Nephron (organoid): ENCODE data around the gene CD34.

Experiments
- H3K27ac Mint-ChIP-seq, 3 experiments: 2 replicates each; pipeline ENCODE4 v1.8.0; 2020; ENCODE audit warnings: mixed read lengths in 3 of 3, mild to moderate bottlenecking in 2 of 3, moderate library complexity in 1 of 3
- H3K27me3 Mint-ChIP-seq: 2 replicates; pipeline ENCODE4 v1.8.0; 2021; ENCODE audit warnings: low read depth, mild to moderate bottlenecking, moderate library complexity, mixed read lengths
- H3K36me3 Mint-ChIP-seq: 2 replicates; pipeline ENCODE4 v1.8.0; 2020; ENCODE audit warnings: low read depth, mixed read lengths
- H3K4me1 Mint-ChIP-seq: 2 replicates; pipeline ENCODE4 v1.8.0; 2020; ENCODE audit warnings: mixed read lengths
- H3K4me3 Mint-ChIP-seq, 3 experiments: 2 replicates each; pipeline ENCODE4 v1.8.0; 2020; ENCODE audit warnings: mild to moderate bottlenecking in 3 of 3, mixed read lengths in 3 of 3, moderate library complexity in 2 of 3
- H3K9me3 Mint-ChIP-seq: 2 replicates; pipeline ENCODE4 v1.8.0; 2020; ENCODE audit warnings: mixed read lengths
- CTCF ChIP-seq, 3 experiments: fragments of 200-600 bp; sonication (generic); IDR thresholded peaks; one replicate each; pipeline ENCODE4 v1.5.0; 2021; ENCODE audit warnings: antibody characterized with exemption in 3 of 3; ENCODE audit not compliant: unreplicated experiment in 3 of 3

CD34 gene

GRCh38 chr1:207925210-207925609, 14.3 kb upstream of the CD34 start:
- H3K4me1 Mint-ChIP-seq: peaks cover 41% of the 10 kb centered on the region
- no peak overlapping the region for H3K4me3 Mint-ChIP-seq
- peaks cover 4% of the 10 kb centered on the region for H3K9me3 Mint-ChIP-seq
- peak overlapping the region; percentile 15 to 61 (median 26) for H3K27ac Mint-ChIP-seq
- H3K36me3 Mint-ChIP-seq: no peaks in the 10 kb centered on the region
- TF ChIP-seq CTCF (IDR thresholded peaks at IDR 0.05; ENCODE audit: unreplicated experiment in 3 of 3): no peak
- no peaks in the 10 kb centered on the region for H3K27me3 Mint-ChIP-seq

GRCh38 chr1:207923561-207923960, 12.6 kb upstream of the CD34 start:
- no peak overlapping the region for H3K4me3 Mint-ChIP-seq
- no peaks in the 10 kb centered on the region for H3K9me3 Mint-ChIP-seq
- H3K27me3 Mint-ChIP-seq: peaks cover 5% of the 10 kb centered on the region
- TF ChIP-seq CTCF (IDR thresholded peaks at IDR 0.05; ENCODE audit: unreplicated experiment in 3 of 3): no peak
- H3K36me3 Mint-ChIP-seq: no peaks in the 10 kb centered on the region
- H3K27ac Mint-ChIP-seq: peak overlapping the region in 2 of 3 experiments; percentile 42 to 61
- H3K4me1 Mint-ChIP-seq: peaks cover 53% of the 10 kb centered on the region

GRCh38 chr1:207923121-207923520, 12.2 kb upstream of the CD34 start:
- Mint-ChIP-seq H3K36me3 (no peaks in the 10 kb centered on the region), H3K4me3 (no peak overlapping the region), H3K27me3 (peaks cover 5% of the 10 kb centered on the region), H3K27ac (peak overlapping the region in 2 of 3 experiments; percentile 42 to 61), H3K4me1 (peaks cover 57% of the 10 kb centered on the region), H3K9me3 (no peaks in the 10 kb centered on the region)
- no peak for TF ChIP-seq CTCF (IDR thresholded peaks at IDR 0.05; ENCODE audit: unreplicated experiment in 3 of 3)

GRCh38 chr1:207922554-207922953, 11.6 kb upstream of the CD34 start:
- H3K4me1 Mint-ChIP-seq: peaks cover 63% of the 10 kb centered on the region
- H3K36me3 Mint-ChIP-seq: no peaks in the 10 kb centered on the region
- H3K27ac Mint-ChIP-seq: peak overlapping the region; percentile 42 to 61 (median 53)
- H3K9me3 Mint-ChIP-seq: no peaks in the 10 kb centered on the region
- peaks cover 5% of the 10 kb centered on the region for H3K27me3 Mint-ChIP-seq
- no peak for TF ChIP-seq CTCF (IDR thresholded peaks at IDR 0.05; ENCODE audit: unreplicated experiment in 3 of 3)
- no peak overlapping the region for H3K4me3 Mint-ChIP-seq

- Mint-ChIP-seq H3K36me3 (no peaks in the 10 kb centered on the region), H3K27me3 (peaks cover 5% of the 10 kb centered on the region), H3K4me3 (no peak overlapping the region), H3K4me1 (peaks cover 66% of the 10 kb centered on the region), H3K9me3 (no peaks in the 10 kb centered on the region), H3K27ac (peak overlapping the region in 1 of 3 experiments; percentile 91)
- TF ChIP-seq CTCF (IDR thresholded peaks at IDR 0.05; ENCODE audit: unreplicated experiment in 3 of 3): no peak
These were observed 10.4 kb upstream of the CD34 start for GRCh38 chr1:207921321-207921720.

- H3K9me3 Mint-ChIP-seq: no peaks in the 10 kb centered on the region
- H3K36me3 Mint-ChIP-seq: no peaks in the 10 kb centered on the region
- TF ChIP-seq CTCF (IDR thresholded peaks at IDR 0.05; ENCODE audit: unreplicated experiment in 3 of 3): no peak
- peak overlapping the region in 2 of 3 experiments; percentile 5 to 91 for H3K27ac Mint-ChIP-seq
- peaks cover 5% of the 10 kb centered on the region for H3K27me3 Mint-ChIP-seq
- peaks cover 66% of the 10 kb centered on the region for H3K4me1 Mint-ChIP-seq
- no peak overlapping the region for H3K4me3 Mint-ChIP-seq
These were observed 9.6 kb upstream of the CD34 start for GRCh38 chr1:207920444-207921021.
